HepG2 (cell line): ENCODE results near the gene TLR9. TPM values are rescaled to one million over a fixed set of nuclear protein-coding genes. Genes with fewer than 3 reads are reported as not detected.

Source experiments
- ATF7 ChIP-seq, 2 experiments: fragments of 450-650 bp in 1 of 2; sonication (generic) in 1 of 2; formaldehyde crosslinking in 1 of 2; IDR thresholded peaks; 2 replicates each; pipeline versions ENCODE4 v1.4.0 to v1.6.1; 2016 to 2020; ENCODE audit warnings: antibody characterized with exemption in 1 of 2, mild to moderate bottlenecking in 1 of 2, missing genetic modification reagents in 1 of 2
- CENPBD1 ChIP-seq: sonication (generic); formaldehyde crosslinking; IDR thresholded peaks from 2 replicates; pipeline ENCODE4 v1.8.0; 2022; ENCODE audit warnings: missing genetic modification reagents, low read depth, mild to moderate bottlenecking, borderline replicate concordance
- DRAP1 ChIP-seq: IDR thresholded peaks from 2 replicates; pipeline ENCODE4 v1.6.1; 2016; ENCODE audit warnings: missing genetic modification reagents, missing compliant biosample characterization
- MAX ChIP-seq: IDR thresholded peaks from 2 replicates; pipeline ENCODE4 v1.6.1; 2012; ENCODE audit warnings: inconsistent platforms
- MTA3 ChIP-seq: sonication (generic); formaldehyde crosslinking; IDR thresholded peaks from 2 replicates; pipeline ENCODE4 v1.4.0; 2020; ENCODE audit warnings: missing genetic modification reagents
- MTF1 ChIP-seq: sonication (generic); formaldehyde crosslinking; IDR thresholded peaks from 2 replicates; pipeline ENCODE4 v1.5.0; 2020; ENCODE audit warnings: missing genetic modification reagents
- NONO ChIP-seq, 2 experiments: fragments of 450-650 bp in 1 of 2; sonication (generic) in 1 of 2; formaldehyde crosslinking in 1 of 2; IDR thresholded peaks in 1 of 2; conservative IDR thresholded peaks in 1 of 2; 2 replicates each; pipeline versions ENCODE4 v1.6.1 to v1.8.0; 2017 to 2022; ENCODE audit warnings: mild to moderate bottlenecking in 1 of 2, missing genetic modification reagents in 1 of 2, moderate library complexity in 1 of 2
- SALL1 ChIP-seq: sonication (generic); formaldehyde crosslinking; IDR thresholded peaks from 2 replicates; pipeline ENCODE4 v1.8.0; 2022; ENCODE audit warnings: mild to moderate bottlenecking, missing genetic modification reagents
- SMAD9 ChIP-seq: sonication (generic); formaldehyde crosslinking; IDR thresholded peaks from 2 replicates; pipeline ENCODE4 v1.5.1; 2020; ENCODE audit warnings: mild to moderate bottlenecking, missing genetic modification reagents
- TAF1 ChIP-seq: sonication (generic); formaldehyde crosslinking; IDR thresholded peaks from 2 replicates; pipeline ENCODE4 v1.4.0; 2020; ENCODE audit warnings: missing genetic modification reagents
- ZBTB40 ChIP-seq, 2 experiments: fragments of 450-650 bp in 1 of 2; sonication (generic) in 1 of 2; formaldehyde crosslinking in 1 of 2; IDR thresholded peaks; 2 replicates each; pipeline versions ENCODE4 v1.6.1 to v1.8.0; 2016 to 2022; ENCODE audit warnings: antibody characterized with exemption in 1 of 2, mild to moderate bottlenecking in 1 of 2, missing genetic modification reagents in 1 of 2
- ZNF160 ChIP-seq: sonication (generic); formaldehyde crosslinking; IDR thresholded peaks from 2 replicates; pipeline ENCODE4 v1.8.0; 2022; ENCODE audit warnings: mild to moderate bottlenecking, inconsistent platforms, missing genetic modification reagents
- ZNF333 ChIP-seq: sonication (generic); formaldehyde crosslinking; IDR thresholded peaks from 2 replicates; pipeline ENCODE4 v1.4.0; 2020; ENCODE audit warnings: mild to moderate bottlenecking, missing genetic modification reagents, borderline replicate concordance
- ZNF501 ChIP-seq: sonication (generic); formaldehyde crosslinking; IDR thresholded peaks from 2 replicates; pipeline ENCODE4 v1.5.1; 2020; ENCODE audit warnings: mild to moderate bottlenecking, moderate library complexity, missing genetic modification reagents
- ZNF670 ChIP-seq: sonication (generic); formaldehyde crosslinking; IDR thresholded peaks from 2 replicates; pipeline ENCODE4 v1.8.0; 2022; ENCODE audit warnings: mild to moderate bottlenecking, missing genetic modification reagents, borderline replicate concordance
- ZNF772 ChIP-seq: sonication (generic); formaldehyde crosslinking; IDR thresholded peaks from 2 replicates; pipeline ENCODE4 v1.5.0; 2020; ENCODE audit warnings: mild to moderate bottlenecking, missing genetic modification reagents
- ZNF776 ChIP-seq: sonication (generic); formaldehyde crosslinking; IDR thresholded peaks from 2 replicates; pipeline ENCODE4 v1.4.0; 2020; ENCODE audit warnings: mild to moderate bottlenecking, missing genetic modification reagents
- ZNF782 ChIP-seq: sonication (generic); formaldehyde crosslinking; IDR thresholded peaks from 2 replicates; pipeline ENCODE4 v1.4.0; 2020; ENCODE audit warnings: missing genetic modification reagents, mild to moderate bottlenecking, borderline replicate concordance
- polyA plus RNA-seq, 8 experiments: library from polyadenylated mRNA; depleted of rRNA in 3 of 8; stranded (reverse) in 7 of 8; unstranded in 1 of 8; fragments of >200 nt; fragmentation: Illumina TruSeq in 4 of 8; extraction: Trizol in 4 of 8; gene quantifications; 2 replicates each; pipeline versions ENCODE4 v1.2.1 to v1.2.3, GENCODE V29; 2011 to 2016; ENCODE audit warnings: low read depth in 4 of 8, missing spikeins in 1 of 8, mixed read lengths in 1 of 8; ENCODE audit not compliant: insufficient read depth in 1 of 8
- total RNA-seq, 5 experiments: library from RNA; depleted of rRNA; stranded (reverse); fragments of >200 nt; fragmentation: Illumina TruSeq; extraction: Trizol; gene quantifications; 2 replicates each; pipeline ENCODE4 v1.2.3, GENCODE V29; 2016; ENCODE audit warnings: low read depth in 1 of 5

The TLR9 gene
- total and polyA plus RNA-seq, 2 of the 13 experiments (the other 11 are each of a cell fraction or from before 2014, with no cell fraction given) = not detected

- TF ChIP-seq DRAP1 = peak; percentile 99
- TF ChIP-seq ZNF772 (CRISPR knock-in tag) = 0 out of 2 replicates have a peak, but pooled peaks have one; percentile 73
- 0 out of 2 replicates have a peak, but pooled peaks have one; percentile 49 for TF ChIP-seq ZNF782
- no peak for TF ChIP-seq MTF1 (CRISPR knock-in tag)
- no peak for TF ChIP-seq MTA3
- TF ChIP-seq ZNF333 = peak; percentile 43; the same call in 1 of the 2 replicates
- peak; percentile 75; the same call in 1 of the 2 replicates for TF ChIP-seq ZNF160
- peak; percentile 47 for TF ChIP-seq SALL1 (CRISPR knock-in tag)
- TF ChIP-seq TAF1 = peak; percentile 77
- 0 out of 2 replicates have a peak, but pooled peaks have one; percentile 44 for TF ChIP-seq SMAD9 (CRISPR knock-in tag)
- no peak for TF ChIP-seq ATF7 (IDR thresholded peaks at IDR 0.05)
- no peak for TF ChIP-seq ATF7 (CRISPR knock-in tag; IDR thresholded peaks at IDR 0.05)
- TF ChIP-seq ZNF670 = no peak
- peak; percentile 79 for TF ChIP-seq ZNF501 (CRISPR knock-in tag)
- peak; percentile 66; the same call in 1 of the 2 replicates for TF ChIP-seq ZNF776 (CRISPR knock-in tag)
- peak; percentile 71 for TF ChIP-seq MAX
- no peak for TF ChIP-seq CENPBD1 (CRISPR knock-in tag)
- no peak for TF ChIP-seq NONO (IDR thresholded peaks at IDR 0.05)
- TF ChIP-seq NONO (CRISPR knock-in tag; conservative IDR thresholded peaks at IDR 0.05) = peak; percentile 63; the same call in 1 of the 2 replicates
- TF ChIP-seq ZBTB40 (IDR thresholded peaks at IDR 0.05) = no peak
- TF ChIP-seq ZBTB40 (CRISPR knock-in tag; IDR thresholded peaks at IDR 0.05) = 0 out of 2 replicates have a peak, but pooled peaks have one; percentile 42
Measured at GRCh38 chr3:52197842-52198625, 27.4 kb downstream of the TLR9 start, which contains the start of gene ALAS1 (continued).
